ENCODE results near the gene CAPS. TPM values are rescaled to one million over a fixed set of nuclear protein-coding genes. Genes with fewer than 3 reads are reported as not detected.
"Not testable (repeated sequence)": the region's sequence is repeated elsewhere in the genome, so short reads cannot be mapped to it uniquely, and the experiment has no call there.

CAPS gene
- total RNA-seq, 2 donors from 2014 or later, result 6.6 to 6.9 TPM

GRCh38 chr19:5961969-5962945, 48.2 kb downstream of the CAPS start:
- ATAC-seq, result peak; percentile 45 to 55
- peak; percentile 55 for DNase-seq
- intact Hi-C loops (cut with DNase I), result no loop called here

- intact Hi-C loops (cut with DNase I); ATAC-seq; DNase-seq: not testable (repeated sequence)
Measured at GRCh38 chr19:5963259-5963658, 49.2 kb downstream of the CAPS start.

GRCh38 chr19:5963855-5964254, 49.8 kb downstream of the CAPS start:
- intact Hi-C loops (cut with DNase I), result no loop called here
- ATAC-seq (no peak), DNase-seq (no peak)

DNA sequence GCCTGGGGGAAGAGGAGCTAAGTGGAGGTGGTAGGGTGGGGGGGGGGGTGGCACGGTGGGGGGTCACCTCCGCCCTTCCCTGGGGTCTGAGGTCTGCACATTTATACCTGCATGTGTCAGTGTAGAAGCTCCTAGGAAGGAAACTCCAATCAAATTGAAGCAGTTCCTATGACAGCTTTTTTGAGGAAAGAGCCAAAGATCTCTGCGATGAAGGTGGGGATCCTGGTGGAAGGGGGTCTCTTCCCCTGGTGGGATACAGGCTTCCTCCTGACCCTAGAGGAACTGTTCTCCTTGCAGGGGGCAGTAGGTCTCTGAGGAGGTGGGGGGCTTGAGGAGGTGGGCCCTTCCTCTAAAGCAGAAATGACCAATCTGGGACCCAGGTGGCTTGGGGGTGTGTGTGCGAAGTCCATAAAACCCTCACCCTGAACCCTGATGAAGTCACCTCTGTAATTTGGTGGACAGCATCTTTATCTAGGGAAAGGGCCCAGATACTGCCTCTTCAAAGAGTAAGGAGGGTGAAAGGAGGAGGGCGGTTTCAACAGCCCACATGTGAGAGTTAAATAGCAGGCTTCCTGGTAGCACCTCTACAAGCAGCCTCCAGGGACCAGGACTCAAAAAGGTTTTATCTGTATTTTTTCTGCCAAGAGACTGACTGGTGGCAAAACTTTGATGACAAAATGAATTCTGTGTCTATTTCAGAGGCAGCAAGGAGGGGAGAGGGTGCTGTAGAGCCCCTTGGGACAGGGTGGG, 50.9 kb downstream of the CAPS start:
- DNase-seq (no peak), ATAC-seq (no peak)
- intact Hi-C loops (cut with DNase I), result no loop called here

Other genes with a start within 250 kb of the CAPS start
- 100 to 1,000 TPM; 127 to 142 TPM for gene MICOS13, start 233.7 kb upstream of the CAPS start, total RNA-seq
- 1 to 10 TPM; 4.0 to 4.4 TPM for gene HSD11B1L, start 233.2 kb upstream of the CAPS start, total RNA-seq
- 100 to 1,000 TPM; 500 to 504 TPM for gene RPL36, start 224.0 kb upstream of the CAPS start, total RNA-seq
- gene LONP1, start 194.1 kb upstream of the CAPS start, total RNA-seq, result 10 to 100 TPM; 51.4 to 57.1 TPM
- gene CATSPERD, start 193.6 kb upstream of the CAPS start, total RNA-seq, result not detected
- 1 to 10 TPM in 1 of 2 donors, under 1 TPM in 1; 0.47 to 1.7 TPM for gene PRR22, start 129.5 kb upstream of the CAPS start, total RNA-seq
- 10 to 100 TPM; 15.3 to 28.2 TPM for gene DUS3L, start 123.1 kb upstream of the CAPS start, total RNA-seq
- gene NRTN, start 109.2 kb upstream of the CAPS start, total RNA-seq, result 10 to 100 TPM; 28.7 to 29.6 TPM
- not detected for gene FUT6, start 74.6 kb upstream of the CAPS start, total RNA-seq
- not detected for gene FUT3, start 62.8 kb upstream of the CAPS start, total RNA-seq
- gene FUT5, start 43.7 kb upstream of the CAPS start, total RNA-seq, result not detected
- 100 to 1,000 TPM; 503 to 537 TPM for gene NDUFA11, start 10.5 kb upstream of the CAPS start, total RNA-seq
- gene VMAC, start 9.4 kb upstream of the CAPS start, total RNA-seq, result 1 to 10 TPM; 1.9 to 3.3 TPM
- gene RANBP3, start 63.9 kb downstream of the CAPS start, total RNA-seq, result 10 to 100 TPM; 44.7 to 52.7 TPM
- 10 to 100 TPM; 10.5 to 11.5 TPM for gene RFX2, start 196.2 kb downstream of the CAPS start, total RNA-seq
- gene ACSBG2, start 221.4 kb downstream of the CAPS start, total RNA-seq, result not detected